HG02884 (cell line): ENCODE measurements around the gene LRRTM3.
A peak's percentile ranks its signal among the peaks of the same experiment; 100 is the strongest.

Experiments
- ATAC-seq: cut with Tn5 transposase; IDR thresholded peaks from one replicate; pipeline ENCODE4 v1.9.1; 2021; ENCODE audit warnings: mild to moderate bottlenecking, moderate library complexity; ENCODE audit not compliant: unreplicated experiment

Gene LRRTM3

DNA sequence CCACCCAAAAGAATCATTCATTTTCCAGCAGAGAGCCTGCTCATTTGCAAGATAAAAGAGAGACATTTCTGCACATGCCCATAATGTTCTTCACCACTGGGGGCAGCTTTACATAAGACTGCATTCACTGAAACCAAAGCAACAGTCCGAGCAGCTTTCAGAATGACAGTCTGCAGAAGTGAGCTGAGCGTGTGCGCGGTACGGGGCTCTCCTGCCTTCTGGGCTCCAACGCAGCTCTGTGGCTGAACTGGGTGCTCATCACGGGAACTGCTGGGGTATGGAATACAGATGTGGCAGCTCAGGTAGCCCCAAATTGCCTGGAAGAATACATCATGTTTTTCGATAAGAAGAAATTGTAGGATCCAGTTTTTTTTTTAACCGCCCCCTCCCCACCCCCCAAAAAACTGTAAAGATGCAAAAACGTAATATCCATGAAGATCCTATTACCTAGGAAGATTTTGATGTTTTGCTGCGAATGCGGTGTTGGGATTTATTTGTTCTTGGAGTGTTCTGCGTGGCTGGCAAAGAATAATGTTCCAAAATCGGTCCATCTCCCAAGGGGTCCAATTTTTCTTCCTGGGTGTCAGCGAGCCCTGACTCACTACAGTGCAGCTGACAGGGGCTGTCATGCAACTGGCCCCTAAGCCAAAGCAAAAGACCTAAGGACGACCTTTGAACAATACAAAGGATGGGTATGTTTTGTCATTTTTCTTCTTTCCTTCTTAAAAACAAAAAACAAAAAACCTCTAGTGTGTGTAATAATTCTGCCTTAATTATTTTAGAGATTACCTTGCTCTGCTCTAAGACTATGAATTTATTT lies at the start of gene LRRTM3:
Gene LRRTM3, plus strand, starts transcription at position 141 of the 820 bp plus-strand sequence.
- ATAC-seq, result peak; percentile 100

DNA sequence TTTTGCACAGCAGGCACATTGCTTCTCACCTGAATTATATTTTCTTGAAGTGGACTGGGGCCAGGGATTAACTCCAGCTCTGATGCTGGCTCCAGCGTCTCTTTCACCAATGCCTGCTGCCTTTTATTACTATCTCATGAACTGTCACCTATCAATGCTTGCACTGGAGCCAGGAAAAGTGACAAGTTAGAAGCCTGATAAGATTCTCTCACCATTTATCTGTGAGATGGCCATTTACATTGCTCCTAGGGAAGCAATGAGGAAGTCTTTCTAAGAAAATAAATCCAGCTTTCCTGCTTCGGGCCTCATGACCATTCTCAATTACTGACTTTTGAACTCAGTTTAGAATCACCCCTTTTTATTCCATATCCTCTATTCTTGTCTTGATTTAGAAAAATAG lies 48.5 kb upstream of the LRRTM3 start:
- no peak for ATAC-seq

DNA sequence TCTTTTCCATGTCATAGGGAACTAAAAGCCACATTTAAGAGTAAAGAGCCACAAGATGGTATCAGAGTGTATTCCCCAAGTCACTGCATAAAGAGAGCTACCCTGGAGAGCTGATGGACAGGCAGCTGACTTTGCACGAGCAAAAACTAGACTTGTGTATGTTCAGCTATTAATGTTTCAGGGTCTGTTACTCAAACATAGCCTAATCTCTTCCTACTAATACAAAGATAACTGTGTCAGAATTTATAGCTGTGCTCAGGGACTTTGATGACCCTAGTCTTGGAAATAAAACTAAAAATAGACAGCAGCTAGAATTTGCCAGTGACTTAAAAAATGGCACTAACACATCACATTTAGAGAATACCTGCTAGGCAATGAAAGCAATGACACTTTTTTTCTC lies 45.5 kb upstream of the LRRTM3 start:
- ATAC-seq, result no peak

DNA sequence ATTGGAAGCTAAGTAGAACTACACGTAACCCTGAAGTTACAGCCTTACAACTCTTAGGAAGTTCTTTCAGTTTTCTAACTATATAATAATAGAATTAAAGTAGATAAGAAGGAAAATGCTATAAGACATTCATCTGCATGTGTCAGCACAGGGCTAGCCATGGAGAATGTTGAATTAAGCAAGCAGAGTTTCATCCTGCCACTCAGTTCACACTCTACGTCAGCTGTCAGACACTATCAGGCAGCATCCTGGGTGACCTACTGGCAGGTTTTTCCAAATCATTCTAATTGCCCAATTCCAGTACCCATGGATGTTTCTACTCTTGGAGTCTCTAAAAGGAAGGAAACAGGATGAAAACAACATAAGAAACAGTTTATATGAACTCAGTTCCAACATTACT lies 45.0 kb upstream of the LRRTM3 start:
- no peak for ATAC-seq

DNA sequence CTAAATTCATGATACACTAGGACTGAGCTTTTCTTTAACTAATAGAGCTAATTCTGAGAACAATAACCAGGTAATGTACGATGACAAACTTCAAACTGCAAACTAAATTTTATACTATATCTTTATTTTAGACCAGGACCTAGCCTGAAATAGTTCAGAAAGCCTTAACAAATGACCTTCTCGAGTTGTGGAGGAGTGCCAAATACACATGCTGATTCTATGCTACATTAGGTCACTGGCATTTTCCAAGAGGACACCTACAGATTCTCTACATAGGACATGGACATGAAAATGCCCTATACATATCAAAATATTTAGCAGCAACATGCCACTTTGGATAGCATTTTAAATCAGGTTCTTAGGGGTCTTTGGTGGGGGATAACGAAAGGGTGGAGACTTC lies 44.0 kb upstream of the LRRTM3 start:
- ATAC-seq, result no peak

DNA sequence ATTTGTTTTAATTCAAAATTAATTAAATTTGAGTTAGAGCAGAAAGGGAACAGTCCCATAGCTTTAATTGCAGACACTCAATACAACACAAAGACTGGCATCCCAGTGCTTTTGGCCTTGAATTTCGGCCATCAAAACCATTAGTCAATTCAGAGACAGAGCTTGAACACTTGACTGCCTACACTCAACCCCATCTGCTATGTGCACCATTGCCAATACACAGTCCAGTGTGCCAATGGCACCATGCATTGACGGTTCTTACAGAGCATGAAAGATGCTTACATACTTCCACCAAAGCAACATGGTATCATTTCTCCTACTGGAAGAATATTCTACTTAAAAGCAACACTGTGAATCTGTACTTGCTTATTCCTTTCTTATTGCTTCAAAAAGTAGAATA lies 43.6 kb upstream of the LRRTM3 start:
- ATAC-seq, result no peak

DNA sequence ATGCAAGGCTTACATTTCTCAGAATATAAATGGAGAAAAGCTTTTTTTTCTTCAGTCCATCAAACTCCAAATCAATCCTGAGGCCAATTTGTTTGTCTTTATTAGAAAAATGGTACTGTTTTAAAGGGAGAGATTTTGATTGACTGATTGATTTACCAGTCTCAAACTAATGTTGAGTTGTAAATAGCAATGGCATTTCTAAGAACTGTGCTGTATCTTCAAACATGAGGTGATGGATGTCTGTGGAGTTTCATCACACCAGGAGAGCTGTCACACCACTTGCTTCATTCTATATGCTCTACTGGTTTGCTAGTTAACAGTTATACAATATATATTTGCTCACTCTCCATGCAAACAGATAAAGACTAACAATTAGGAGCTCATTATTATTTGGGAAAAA lies 39.0 kb upstream of the LRRTM3 start:
- ATAC-seq, result no peak

DNA sequence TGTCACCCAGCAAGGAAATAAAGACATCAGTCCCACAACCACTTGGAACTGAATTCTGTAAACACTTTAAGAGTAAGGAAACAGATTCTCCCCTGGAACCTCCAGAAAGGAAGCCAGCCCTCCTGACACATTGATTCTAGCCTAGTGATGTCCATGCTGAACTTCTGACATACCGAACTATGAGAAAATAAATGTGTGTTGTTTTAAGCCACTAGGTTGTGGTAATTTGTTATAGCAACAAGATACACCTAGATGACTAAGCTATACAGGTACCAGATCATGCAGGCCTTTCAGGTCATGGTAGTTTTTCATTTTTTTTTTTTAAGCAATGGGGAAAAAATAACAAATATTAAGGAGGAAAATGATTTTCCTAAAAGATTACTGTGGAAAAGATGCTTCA lies 37.6 kb upstream of the LRRTM3 start:
- ATAC-seq, result no peak

DNA sequence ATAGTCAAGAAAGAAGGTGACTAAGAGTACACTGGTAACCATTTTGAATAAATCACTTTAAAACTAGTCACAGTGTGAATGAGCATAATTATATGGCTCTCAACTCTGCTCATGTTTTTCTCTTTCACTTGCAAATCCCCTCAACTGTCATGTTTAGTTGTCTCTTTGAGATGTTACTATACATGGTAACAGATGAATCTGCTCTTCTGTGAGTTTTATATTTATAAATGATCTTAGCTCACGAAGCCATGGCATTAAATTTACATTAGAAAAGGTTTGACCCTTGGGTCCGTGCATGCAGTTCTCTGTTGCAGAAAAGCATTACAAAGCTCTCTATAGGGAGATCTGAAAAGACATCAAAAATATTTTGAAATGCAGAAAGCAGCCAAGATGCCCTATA lies 33.0 kb upstream of the LRRTM3 start:
- no peak for ATAC-seq

DNA sequence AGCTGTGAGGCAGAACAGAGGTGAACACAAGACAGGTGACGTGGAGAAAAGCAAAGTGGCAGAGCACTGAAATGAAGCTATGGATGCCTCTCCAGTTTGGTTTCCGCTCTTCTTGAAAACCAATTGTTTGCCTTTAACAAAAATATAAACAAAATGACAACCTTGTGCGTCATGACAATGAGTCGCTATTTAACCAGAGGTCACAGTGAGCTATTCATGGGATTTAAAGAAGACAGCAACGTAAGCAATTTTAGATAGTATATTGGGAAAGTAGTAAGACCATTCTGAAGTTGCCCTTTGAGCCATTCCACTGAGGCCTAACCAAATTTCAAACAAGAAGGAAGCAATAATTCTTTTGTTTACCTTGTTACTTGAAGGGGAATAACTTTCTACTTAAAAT lies 15.2 kb upstream of the LRRTM3 start:
- no peak for ATAC-seq

DNA sequence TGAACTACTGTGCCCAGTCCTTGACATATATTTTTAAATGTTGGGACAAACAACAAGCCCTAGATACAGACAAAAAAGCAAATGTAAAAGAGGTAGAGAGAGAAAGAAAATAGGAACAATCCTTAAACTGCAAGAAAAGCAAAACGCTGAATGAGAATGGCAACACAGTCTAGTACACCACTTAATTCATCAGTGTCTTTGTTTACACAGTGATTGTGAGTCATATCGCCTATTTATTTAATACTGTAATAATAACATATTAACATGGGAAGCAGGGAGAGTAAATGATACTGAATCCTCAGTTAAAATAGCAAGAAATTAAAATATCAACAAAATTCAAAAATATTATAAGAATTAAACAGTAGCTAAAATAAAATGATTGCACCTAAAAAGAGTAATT lies 9.8 kb upstream of the LRRTM3 start:
- no peak for ATAC-seq

DNA sequence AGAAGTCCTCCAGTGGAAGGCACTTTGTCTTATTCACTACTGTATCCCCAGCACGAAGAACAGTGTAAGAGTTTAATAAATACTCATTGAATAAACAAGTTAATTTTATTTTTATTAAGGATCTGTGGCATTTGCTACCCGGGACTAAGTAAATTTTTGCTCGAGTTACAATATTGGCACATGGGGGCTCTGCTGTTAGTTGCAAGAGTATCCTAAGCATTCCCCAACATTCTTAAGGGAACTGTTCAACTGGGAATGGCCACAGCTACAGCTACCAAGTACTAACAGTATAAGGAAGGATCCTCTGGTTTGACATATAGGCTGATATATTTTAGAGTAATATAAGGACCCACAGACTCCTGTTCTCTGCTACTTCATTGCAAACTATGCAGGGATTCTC lies 8.7 kb upstream of the LRRTM3 start:
- no peak for ATAC-seq

DNA sequence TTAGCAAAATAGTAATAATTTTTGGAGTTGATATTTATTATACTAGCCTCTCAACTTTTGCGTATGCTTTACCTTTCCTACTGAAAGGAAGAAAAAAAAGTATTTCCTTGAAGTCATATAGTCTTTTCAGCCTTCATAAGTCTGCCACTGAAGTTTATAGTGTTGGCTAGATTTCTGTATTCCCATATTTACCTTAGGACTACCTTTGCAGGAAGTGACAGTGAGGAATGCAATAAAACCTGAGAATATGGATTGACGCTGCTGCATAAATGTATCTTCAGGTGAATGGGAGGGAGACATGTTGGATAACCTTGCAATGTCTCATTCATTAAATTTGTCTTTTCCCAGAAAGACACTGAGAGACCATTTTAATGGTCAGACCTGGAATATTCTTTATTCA lies 6.6 kb upstream of the LRRTM3 start:
- ATAC-seq, result no peak

DNA sequence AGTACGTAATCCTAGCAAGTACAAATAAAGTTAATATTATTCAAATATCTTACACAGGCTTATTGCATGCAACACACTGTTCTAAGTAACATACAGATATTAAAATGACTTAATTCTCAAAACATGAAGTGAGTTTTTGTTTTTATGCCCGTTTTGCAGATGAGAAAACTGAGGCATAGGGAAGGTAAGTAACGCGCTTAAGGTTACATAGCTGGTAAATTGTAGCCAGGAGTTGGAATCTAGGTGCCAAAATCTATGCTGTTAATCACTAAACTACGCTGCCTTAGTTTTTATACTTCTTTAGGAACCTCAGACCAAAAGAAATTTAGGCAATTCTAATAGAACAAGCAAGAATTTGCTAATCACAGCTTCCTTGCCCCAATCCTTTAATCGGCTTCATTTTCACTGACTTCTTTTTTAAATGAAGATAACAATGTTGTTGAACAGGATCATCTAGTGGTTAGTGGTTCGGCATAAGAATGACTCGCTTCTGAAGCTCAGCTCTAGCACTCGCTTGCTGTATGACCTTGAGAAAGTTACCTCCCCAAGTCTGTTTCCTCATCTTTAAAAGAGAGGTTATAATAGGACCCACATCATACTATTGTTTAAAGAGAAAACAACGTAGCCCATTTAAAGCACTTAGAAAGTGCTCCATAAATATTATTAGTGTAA lies 1.0 kb upstream of the LRRTM3 start:
- ATAC-seq, result no peak

DNA sequence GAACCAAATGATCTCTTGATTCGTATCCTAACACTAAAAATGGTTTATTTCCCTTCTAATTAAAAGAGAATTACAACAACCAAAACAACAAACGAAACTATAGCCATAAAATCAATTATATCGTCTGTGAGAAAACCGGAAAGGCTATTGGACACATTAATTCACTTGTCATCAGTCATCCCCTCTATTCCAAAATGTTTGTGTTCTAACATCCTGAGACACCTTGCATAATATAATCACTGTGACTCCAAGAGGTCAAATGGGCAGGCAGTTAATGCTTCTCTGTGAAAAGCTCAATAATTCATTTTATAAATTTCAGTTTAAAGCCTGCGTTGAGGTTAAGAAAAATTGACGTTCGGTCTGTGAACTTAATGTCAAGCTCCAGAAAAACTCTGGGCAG lies 463 bp upstream of the LRRTM3 start:
- ATAC-seq, result no peak

DNA sequence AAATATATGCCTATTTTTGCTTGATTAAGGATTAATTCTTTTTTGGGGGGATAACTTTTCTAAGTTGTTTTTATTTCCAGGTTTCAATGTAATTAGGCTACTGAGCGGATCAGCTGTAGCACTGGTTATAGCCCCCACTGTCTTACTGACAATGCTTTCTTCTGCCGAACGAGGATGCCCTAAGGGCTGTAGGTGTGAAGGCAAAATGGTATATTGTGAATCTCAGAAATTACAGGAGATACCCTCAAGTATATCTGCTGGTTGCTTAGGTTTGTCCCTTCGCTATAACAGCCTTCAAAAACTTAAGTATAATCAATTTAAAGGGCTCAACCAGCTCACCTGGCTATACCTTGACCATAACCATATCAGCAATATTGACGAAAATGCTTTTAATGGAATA lies 1.0 kb downstream of the LRRTM3 start:
- ATAC-seq, result no peak

DNA sequence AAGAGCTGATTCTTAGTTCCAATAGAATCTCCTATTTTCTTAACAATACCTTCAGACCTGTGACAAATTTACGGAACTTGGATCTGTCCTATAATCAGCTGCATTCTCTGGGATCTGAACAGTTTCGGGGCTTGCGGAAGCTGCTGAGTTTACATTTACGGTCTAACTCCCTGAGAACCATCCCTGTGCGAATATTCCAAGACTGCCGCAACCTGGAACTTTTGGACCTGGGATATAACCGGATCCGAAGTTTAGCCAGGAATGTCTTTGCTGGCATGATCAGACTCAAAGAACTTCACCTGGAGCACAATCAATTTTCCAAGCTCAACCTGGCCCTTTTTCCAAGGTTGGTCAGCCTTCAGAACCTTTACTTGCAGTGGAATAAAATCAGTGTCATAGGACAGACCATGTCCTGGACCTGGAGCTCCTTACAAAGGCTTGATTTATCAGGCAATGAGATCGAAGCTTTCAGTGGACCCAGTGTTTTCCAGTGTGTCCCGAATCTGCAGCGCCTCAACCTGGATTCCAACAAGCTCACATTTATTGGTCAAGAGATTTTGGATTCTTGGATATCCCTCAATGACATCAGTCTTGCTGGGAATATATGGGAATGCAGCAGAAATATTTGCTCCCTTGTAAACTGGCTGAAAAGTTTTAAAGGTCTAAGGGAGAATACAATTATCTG lies 1.6 kb downstream of the LRRTM3 start:
- no peak for ATAC-seq

DNA sequence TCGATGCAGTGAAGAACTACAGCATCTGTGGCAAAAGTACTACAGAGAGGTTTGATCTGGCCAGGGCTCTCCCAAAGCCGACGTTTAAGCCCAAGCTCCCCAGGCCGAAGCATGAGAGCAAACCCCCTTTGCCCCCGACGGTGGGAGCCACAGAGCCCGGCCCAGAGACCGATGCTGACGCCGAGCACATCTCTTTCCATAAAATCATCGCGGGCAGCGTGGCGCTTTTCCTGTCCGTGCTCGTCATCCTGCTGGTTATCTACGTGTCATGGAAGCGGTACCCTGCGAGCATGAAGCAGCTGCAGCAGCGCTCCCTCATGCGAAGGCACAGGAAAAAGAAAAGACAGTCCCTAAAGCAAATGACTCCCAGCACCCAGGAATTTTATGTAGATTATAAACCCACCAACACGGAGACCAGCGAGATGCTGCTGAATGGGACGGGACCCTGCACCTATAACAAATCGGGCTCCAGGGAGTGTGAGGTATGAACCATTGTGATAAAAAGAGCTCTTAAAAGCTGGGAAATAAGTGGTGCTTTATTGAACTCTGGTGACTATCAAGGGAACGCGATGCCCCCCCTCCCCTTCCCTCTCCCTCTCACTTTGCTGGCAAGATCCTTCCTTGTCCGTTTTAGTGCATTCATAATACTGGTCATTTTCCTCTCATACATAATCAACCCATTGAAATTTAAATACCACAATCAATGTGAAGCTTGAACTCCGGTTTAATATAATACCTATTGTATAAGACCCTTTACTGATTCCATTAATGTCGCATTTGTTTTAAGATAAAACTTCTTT lies 2.3 kb downstream of the LRRTM3 start:
- no peak for ATAC-seq

DNA sequence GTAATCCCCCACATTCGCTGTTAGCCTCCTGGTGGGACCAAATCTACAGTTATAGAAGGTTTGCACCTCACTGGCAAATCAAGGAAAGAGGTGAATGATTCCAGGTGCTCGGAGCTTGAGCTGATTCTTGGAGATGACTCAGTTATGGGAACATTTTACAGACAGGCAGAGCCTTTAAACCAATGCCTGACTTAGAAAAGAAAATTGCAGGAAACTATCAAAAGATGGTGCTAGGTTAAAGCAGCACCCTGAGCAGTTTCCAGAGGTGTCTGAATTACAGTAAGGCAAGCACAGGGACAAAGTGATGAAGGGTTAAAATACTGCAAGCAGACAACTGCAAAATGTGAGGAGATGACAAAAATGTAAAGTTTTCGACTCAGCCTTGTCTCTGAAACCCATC lies 2.9 kb downstream of the LRRTM3 start:
- ATAC-seq, result no peak

DNA sequence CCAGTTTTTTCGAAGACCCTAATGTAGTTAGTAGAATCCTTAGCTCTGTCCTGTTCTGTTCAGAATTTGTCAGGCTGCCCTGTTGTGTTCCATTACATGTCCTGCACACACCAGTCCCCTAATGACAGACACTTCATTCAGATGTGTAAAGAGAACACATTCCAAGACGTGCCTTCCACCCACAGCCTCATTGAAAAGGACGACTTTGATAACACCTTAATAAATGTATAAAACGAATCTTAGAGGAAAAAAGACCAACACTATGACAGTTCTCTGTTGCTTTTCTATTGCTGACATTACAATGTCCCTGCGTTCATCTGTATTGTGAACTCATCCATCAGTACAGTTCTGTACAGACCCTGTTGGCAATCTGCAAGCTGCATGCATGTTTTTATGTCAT lies 3.5 kb downstream of the LRRTM3 start:
- ATAC-seq, result no peak

DNA sequence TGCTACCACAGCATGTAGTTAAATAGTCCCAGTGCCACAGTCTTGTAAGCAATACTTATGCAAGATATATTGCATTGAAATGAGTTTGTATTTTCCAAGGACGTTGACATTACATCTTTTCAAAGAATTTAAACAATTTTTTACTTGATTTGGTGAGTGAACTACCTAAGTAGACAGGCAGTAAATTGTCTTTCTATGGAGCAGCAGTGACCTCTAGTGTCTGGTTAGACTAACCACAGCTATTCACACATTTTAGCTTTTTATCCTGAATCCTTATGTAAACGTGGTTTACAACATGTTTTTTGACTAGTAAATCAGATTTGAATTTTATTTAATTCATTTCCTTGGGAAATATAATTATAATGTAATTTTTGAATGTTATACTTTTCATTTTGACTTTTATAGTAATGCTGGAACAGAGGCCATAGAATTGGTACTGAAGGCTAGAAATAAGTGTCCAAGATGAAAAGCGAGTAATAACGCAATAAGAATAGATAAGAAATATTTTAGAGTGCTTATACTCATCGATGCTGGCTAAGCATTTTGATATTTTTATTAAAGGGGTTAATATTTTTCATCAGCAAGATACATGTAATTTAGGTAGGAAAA lies 5.6 kb downstream of the LRRTM3 start:
- peak; percentile 58 for ATAC-seq
